H9 (cell line): ENCODE results near the gene P4HA1. TPM values are rescaled to one million over a fixed set of nuclear protein-coding genes. Genes with fewer than 3 reads are reported as not detected.
"Not testable (repeated sequence)": the region's sequence is repeated elsewhere in the genome, so short reads cannot be mapped to it uniquely, and the experiment has no call there.

ENCODE experiments used
- DNase-seq: peaks from one replicate; pipeline ENCODE4 v3.0.0-alpha.2; 2017
- H2AFZ ChIP-seq: one replicate; pipeline ENCODE4 v1.6.1; 2013; ENCODE audit warnings: mild to moderate bottlenecking, low read length, control low read depth, moderate library complexity
- H2AK5ac ChIP-seq: 2 replicates; pipeline ENCODE4 v1.6.1; 2013; ENCODE audit warnings: low read length, control low read depth, mixed read lengths; ENCODE audit not compliant: insufficient read length
- H2BK120ac ChIP-seq: one replicate; pipeline ENCODE4 v1.6.1; 2013; ENCODE audit warnings: low read depth, mild to moderate bottlenecking, low read length, control low read depth, inconsistent platforms; ENCODE audit not compliant: poor library complexity, severe bottlenecking
- H2BK12ac ChIP-seq: 2 replicates; pipeline ENCODE4 v1.6.1; 2013; ENCODE audit warnings: low read length, control low read depth, mixed read lengths, low read depth; ENCODE audit not compliant: insufficient read length
- H2BK15ac ChIP-seq: 2 replicates; pipeline ENCODE4 v1.6.1; 2013; ENCODE audit warnings: low read depth, low read length, control low read depth
- H2BK20ac ChIP-seq: one replicate; pipeline ENCODE4 v1.6.1; 2013; ENCODE audit warnings: low read depth, mild to moderate bottlenecking, low read length, control low read depth, inconsistent platforms; ENCODE audit not compliant: poor library complexity, severe bottlenecking
- H2BK5ac ChIP-seq: 2 replicates; pipeline ENCODE4 v1.6.1; 2013; ENCODE audit warnings: low read length, control low read depth, mixed read lengths; ENCODE audit not compliant: insufficient read length
- H3K14ac ChIP-seq: 2 replicates; pipeline ENCODE4 v1.6.1; 2013; ENCODE audit warnings: low read length, control low read depth; ENCODE audit not compliant: insufficient read depth
- H3K18ac ChIP-seq: 2 replicates; pipeline ENCODE4 v1.6.1; 2013; ENCODE audit warnings: low read depth, mild to moderate bottlenecking, mixed read lengths, low read length, control low read depth; ENCODE audit not compliant: insufficient read length
- H3K23ac ChIP-seq: 2 replicates; pipeline ENCODE4 v1.6.1; 2013; ENCODE audit warnings: low read length, control low read depth, mixed read lengths, low read depth; ENCODE audit not compliant: insufficient read length
- H3K23me2 ChIP-seq: 2 replicates; pipeline ENCODE4 v1.6.1; 2013; ENCODE audit warnings: low read depth, mild to moderate bottlenecking, mixed read lengths, low read length, control low read depth; ENCODE audit not compliant: insufficient read length, poor library complexity, severe bottlenecking
- H3K27ac ChIP-seq: 2 replicates; pipeline ENCODE4 v1.5.1; 2013; ENCODE audit warnings: low read length, control low read depth, mixed read lengths, low read depth; ENCODE audit not compliant: insufficient read length
- H3K27me3 ChIP-seq: 2 replicates; pipeline ENCODE4 v1.6.1; 2013; ENCODE audit warnings: low read length, control low read depth, inconsistent platforms; ENCODE audit not compliant: insufficient read depth
- H3K4ac ChIP-seq: 2 replicates; pipeline ENCODE4 v1.6.1; 2013; ENCODE audit warnings: low read depth, mild to moderate bottlenecking, control low read depth, inconsistent platforms, low read length, moderate library complexity
- H3K4me1 ChIP-seq: 2 replicates; pipeline ENCODE4 v1.6.1; 2013; ENCODE audit warnings: low read length, control low read depth, inconsistent platforms; ENCODE audit not compliant: insufficient read depth
- H3K4me2 ChIP-seq: 2 replicates; pipeline ENCODE4 v1.6.1; 2013; ENCODE audit warnings: low read length, control low read depth, mixed read lengths; ENCODE audit not compliant: insufficient read length, insufficient read depth
- H3K56ac ChIP-seq: 2 replicates; pipeline ENCODE4 v1.6.1; 2013; ENCODE audit warnings: low read depth, mild to moderate bottlenecking, mixed read lengths, low read length, control low read depth; ENCODE audit not compliant: insufficient read length
- H3K79me1 ChIP-seq: 2 replicates; pipeline ENCODE4 v1.6.1; 2013; ENCODE audit warnings: low read depth, mild to moderate bottlenecking, moderate library complexity, low read length, control low read depth, inconsistent platforms; ENCODE audit not compliant: insufficient read depth, poor library complexity, severe bottlenecking
- H3K79me2 ChIP-seq: 2 replicates; pipeline ENCODE4 v1.6.1; 2013; ENCODE audit warnings: low read length, control low read depth, inconsistent platforms; ENCODE audit not compliant: insufficient read depth
- H3K9ac ChIP-seq: 2 replicates; pipeline ENCODE4 v1.6.1; 2013; ENCODE audit warnings: low read length, control low read depth, mixed read lengths; ENCODE audit not compliant: insufficient read length; ENCODE audit errors: extremely low read depth
- H3K9me3 ChIP-seq: one replicate; pipeline ENCODE4 v1.6.1; 2013; ENCODE audit warnings: low read depth, low read length, inconsistent platforms; ENCODE audit not compliant: control insufficient read depth
- H3T11ph ChIP-seq: one replicate; pipeline ENCODE4 v1.6.1; 2013; ENCODE audit warnings: mild to moderate bottlenecking, low read length, control low read depth, inconsistent platforms
- H4K20me1 ChIP-seq: one replicate; pipeline ENCODE4 v1.6.1; 2013; ENCODE audit not compliant: control insufficient read depth, insufficient read length, insufficient read depth
- H4K5ac ChIP-seq: 2 replicates; pipeline ENCODE4 v1.6.1; 2013; ENCODE audit warnings: low read depth, mild to moderate bottlenecking, mixed read lengths, low read length, control low read depth; ENCODE audit not compliant: insufficient read length
- H4K8ac ChIP-seq: replicated peaks from 2 replicates; pipeline ENCODE4 v1.6.1; 2013; ENCODE audit warnings: low read length, control low read depth, mixed read lengths, low read depth; ENCODE audit not compliant: insufficient read length
- H4K91ac ChIP-seq: 2 replicates; pipeline ENCODE4 v1.6.1; 2013; ENCODE audit warnings: low read depth, mild to moderate bottlenecking, moderate library complexity, mixed read lengths, low read length, control low read depth; ENCODE audit not compliant: insufficient read length
- H3K27ac Mint-ChIP-seq, 3 experiments: 2 replicates in 2 of 3; 3 replicates in 1 of 3; pipeline ENCODE4 v1.8.0; 2020 to 2021; ENCODE audit warnings: mixed read lengths in 3 of 3, mild to moderate bottlenecking in 1 of 3, moderate library complexity in 1 of 3
- H3K27me3 Mint-ChIP-seq: 2 replicates; pipeline ENCODE4 v1.8.0; 2021; ENCODE audit warnings: low read depth, mild to moderate bottlenecking, moderate library complexity, mixed read lengths
- H3K36me3 Mint-ChIP-seq, 3 experiments: 2 replicates in 2 of 3; 3 replicates in 1 of 3; pipeline ENCODE4 v1.8.0; 2020 to 2021; ENCODE audit warnings: low read depth in 3 of 3, mixed read lengths in 3 of 3; ENCODE audit not compliant: insufficient read depth in 1 of 3
- H3K4me1 Mint-ChIP-seq, 2 experiments: 2 replicates each; pipeline ENCODE4 v1.8.0; 2020; ENCODE audit warnings: mixed read lengths in 2 of 2
- H3K4me3 Mint-ChIP-seq, 2 experiments: 2 replicates in 1 of 2; 3 replicates in 1 of 2; pipeline ENCODE4 v1.8.0; 2020 to 2021; ENCODE audit warnings: mild to moderate bottlenecking in 2 of 2, mixed read lengths in 2 of 2, moderate library complexity in 1 of 2
- H3K9me3 Mint-ChIP-seq, 2 experiments: 2 replicates in 1 of 2; 3 replicates in 1 of 2; pipeline ENCODE4 v1.8.0; 2020; ENCODE audit warnings: mild to moderate bottlenecking in 2 of 2, mixed read lengths in 2 of 2, moderate library complexity in 1 of 2
- CTCF ChIP-seq: fragments of 200-600 bp; sonication (generic); conservative IDR thresholded peaks from 3 replicates; pipeline ENCODE4 v1.8.0; 2021; ENCODE audit warnings: antibody characterized with exemption, mild to moderate bottlenecking
- WGBS: extraction: QIAGEN DNeasy Blood & Tissue Kit; methylation state at CpG from one replicate; pipeline ENCODE4 v1.1.7; 2013; ENCODE audit warnings: missing lambda C conversion rate, low lambda C conversion rate, mixed read lengths; ENCODE audit not compliant: insufficient read length; ENCODE audit errors: extremely low coverage; 5-methylcytosine and 5-hydroxymethylcytosine counted together
- total RNA-seq: library from RNA; stranded (reverse); gene quantifications from 2 replicates; pipeline ENCODE4 v1.2.1, GENCODE V29; 2021

The P4HA1 gene
- total RNA-seq, 1 experiment from 2014 or later = 48.6 TPM

GRCh38 chr10:73113551-73113950 lies 16.9 kb upstream of the P4HA1 start:
- Histone ChIP-seq H3K4me1 (no peaks in the 10 kb centered on the region), H2BK120ac (no peak overlapping the region), H4K8ac (no peak overlapping the region), H4K91ac (no peak overlapping the region), H3K14ac (no peak overlapping the region), H2AFZ (no peak overlapping the region), H3K79me1 (no peaks in the 10 kb centered on the region), H3K4me2 (no peak overlapping the region), H2BK20ac (no peak overlapping the region), H2BK12ac (no peak overlapping the region), H3K9ac (no peak overlapping the region), H4K5ac (no peak overlapping the region), H2AK5ac (no peak overlapping the region), H4K20me1 (no peaks in the 10 kb centered on the region), H3K18ac (no peak overlapping the region), H3K27ac (no peak overlapping the region), H3K56ac (no peak overlapping the region), H2BK5ac (no peak overlapping the region), H3T11ph (no peak overlapping the region), H3K9me3 (no peaks in the 10 kb centered on the region), H3K23me2 (no peaks in the 10 kb centered on the region), H2BK15ac (no peak overlapping the region), H3K4ac (no peak overlapping the region), H3K27me3 (no peaks in the 10 kb centered on the region), H3K23ac (no peak overlapping the region), H3K79me2 (no peaks in the 10 kb centered on the region)
- no peak for DNase-seq
- Mint-ChIP-seq H3K9me3 (peaks cover 10 to 16% of the 10 kb centered on the region in 2 experiments; a peak in 4 of 5 replicates), H3K27me3 (no peaks in the 10 kb centered on the region), H3K4me3 (no peak overlapping the region), H3K4me1 (peaks cover 11 to 19% of the 10 kb centered on the region in 2 experiments), H3K36me3 (peaks cover 6 to 13% (median 6%) of the 10 kb centered on the region in 3 experiments; a peak in 5 of 7 replicates), H3K27ac (no peak overlapping the region)
- WGBS = no CpG with 5 or more reads among the region's 1 CpG
- TF ChIP-seq CTCF = no peak

GRCh38 chr10:73112032-73112431 lies 15.4 kb upstream of the P4HA1 start:
- not testable (repeated sequence) for H2AK5ac ChIP-seq, H3K4me2 ChIP-seq, H3K27me3 Mint-ChIP-seq, H3K27ac ChIP-seq, H4K91ac ChIP-seq, H3K27me3 ChIP-seq, H3K23ac ChIP-seq, H3K4me3 Mint-ChIP-seq, H2BK20ac ChIP-seq, DNase-seq, H3K79me2 ChIP-seq, H3T11ph ChIP-seq, H3K27ac Mint-ChIP-seq, H2AFZ ChIP-seq, H3K56ac ChIP-seq, H4K8ac ChIP-seq, H4K5ac ChIP-seq, H3K9ac ChIP-seq, H3K23me2 ChIP-seq, H2BK120ac ChIP-seq, H3K14ac ChIP-seq, H3K4ac ChIP-seq, H2BK5ac ChIP-seq, H2BK12ac ChIP-seq, H3K4me1 ChIP-seq, H2BK15ac ChIP-seq, H3K79me1 ChIP-seq, H3K18ac ChIP-seq, H3K9me3 ChIP-seq, H4K20me1 ChIP-seq
- Mint-ChIP-seq H3K4me1 (peaks cover 2 to 11% of the 10 kb centered on the region in 2 experiments), H3K36me3 (peaks cover 6 to 15% (median 10%) of the 10 kb centered on the region in 3 experiments; a peak in 5 of 7 replicates), H3K9me3 (peaks cover 12 to 17% of the 10 kb centered on the region in 2 experiments; a peak in 4 of 5 replicates)
- WGBS = no CpG with 5 or more reads among the region's 13 CpGs
